ENCODE data around the gene AP2A1. TPM values are rescaled to one million over a fixed set of nuclear protein-coding genes. Genes with fewer than 3 reads are reported as not detected.

Gene AP2A1
- total and polyA plus RNA-seq, 9 of the 15 experiments (the other 6 are each of a cell fraction or from before 2014, with no cell fraction given) = 0.55 to 150 (median 31.9) TPM

DNA sequence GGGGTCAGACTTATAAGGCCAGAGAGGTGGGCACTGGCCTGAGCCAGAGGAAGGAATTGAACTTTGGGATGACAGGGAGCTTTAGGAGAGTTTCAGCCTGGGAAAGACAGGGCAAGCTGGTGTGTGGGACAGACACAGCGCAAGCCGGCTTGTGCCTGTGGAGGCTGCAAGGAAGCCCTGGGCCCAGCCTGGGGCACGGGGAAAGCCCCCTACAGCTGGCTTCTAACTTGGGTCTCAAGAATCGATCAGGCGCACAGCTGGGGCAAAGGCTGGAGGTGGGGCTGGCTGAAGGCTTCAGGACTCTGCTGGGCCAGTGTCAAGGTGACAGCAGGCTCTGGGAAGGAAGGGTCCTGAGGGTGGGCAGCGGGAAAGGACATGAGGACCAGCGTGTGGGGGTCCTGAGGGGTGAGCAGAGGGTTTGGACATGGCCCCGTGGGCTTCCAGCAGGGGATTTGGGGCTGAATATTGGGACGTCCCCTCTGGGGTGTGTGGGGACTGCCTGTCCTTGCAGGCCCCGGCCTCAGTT lies 87.1 kb downstream of the AP2A1 start:
- Histone ChIP-seq H4K20me1 (replicated peaks; ENCODE audit: control insufficient read depth, insufficient read depth, low read length) (peaks cover 25% of the 10 kb centered on the region), H3K4me3 (no peak overlapping the region), H3K4me1 (replicated peaks in 1 of 2; ENCODE audit: control insufficient read depth in 2 of 2, insufficient read depth in 2 of 2, low read length in 2 of 2) (peaks cover 24 to 81% of the 10 kb centered on the region in 2 experiments), H3K36me3 (ENCODE audit: control insufficient read depth, insufficient read depth, low read length) (peaks cover 65% of the 10 kb centered on the region), H3K9ac (ENCODE audit: insufficient read depth in 1 of 2, low read depth in 2 of 2, low read length in 2 of 2) (peak overlapping the region in 1 of 2 experiments; percentile 73; a peak in 2 of 4 replicates), H3K27me3 (ENCODE audit: control insufficient read depth in 2 of 2, insufficient read depth in 2 of 2, low read length in 2 of 2) (no peaks in the 10 kb centered on the region), H3K27ac (ENCODE audit: extremely low read depth, low read depth, low read length) (no peak overlapping the region), H3K4me2 (ENCODE audit: insufficient read depth, low read length) (no peak overlapping the region), H3K9me3 (replicated peaks; ENCODE audit: control insufficient read depth, insufficient read depth, low read depth, low read length) (0 out of 2 replicates have a peak, but pooled peaks cover 2% of the 10 kb centered on the region), H3K79me2 (ENCODE audit: control insufficient read depth, insufficient read depth, low read length) (peaks cover 51% of the 10 kb centered on the region), H2AFZ (ENCODE audit: low read depth, low read length) (no peak overlapping the region), H3K9me1 (ENCODE audit: control insufficient read depth, insufficient read depth, low read length) (peaks cover 8% of the 10 kb centered on the region)
- FAIRE-seq (no peak), DNase-seq (ENCODE audit: extremely low read depth in 1 of 4, low spot score in 3 of 4) (no peak), ATAC-seq (no peak)
- TF ChIP-seq ADNP (tag; IDR thresholded peaks at IDR 0.05) = no peak
- peak; percentile 65; the same call in 1 of the 2 replicates for TF ChIP-seq POLR2G (IDR thresholded peaks at IDR 0.05; ENCODE audit: low read depth, low read length)
- intact Hi-C loops (cut with micrococcal nuclease) = no loop called here
- ChIA-PET POLR2A (interaction anchor here (0.6 to 1.7 kb wide), 6 partner anchors 9 to 508 kb away, joined by 3 to 9 read pairs (median 4); no protein-coding TSS in a partner anchor), CTCF (ENCODE audit: low intra/inter-chr PET ratio) (no interaction called here)
- no TSS peak for BruUV-seq (replicated peaks)
- 94% methylated on average over 9 of the region's 10 CpGs for WGBS (ENCODE audit: insufficient coverage, low coverage, missing lambda C conversion rate)
- in situ Hi-C loops (cut with MboI) = no loop called here

DNA sequence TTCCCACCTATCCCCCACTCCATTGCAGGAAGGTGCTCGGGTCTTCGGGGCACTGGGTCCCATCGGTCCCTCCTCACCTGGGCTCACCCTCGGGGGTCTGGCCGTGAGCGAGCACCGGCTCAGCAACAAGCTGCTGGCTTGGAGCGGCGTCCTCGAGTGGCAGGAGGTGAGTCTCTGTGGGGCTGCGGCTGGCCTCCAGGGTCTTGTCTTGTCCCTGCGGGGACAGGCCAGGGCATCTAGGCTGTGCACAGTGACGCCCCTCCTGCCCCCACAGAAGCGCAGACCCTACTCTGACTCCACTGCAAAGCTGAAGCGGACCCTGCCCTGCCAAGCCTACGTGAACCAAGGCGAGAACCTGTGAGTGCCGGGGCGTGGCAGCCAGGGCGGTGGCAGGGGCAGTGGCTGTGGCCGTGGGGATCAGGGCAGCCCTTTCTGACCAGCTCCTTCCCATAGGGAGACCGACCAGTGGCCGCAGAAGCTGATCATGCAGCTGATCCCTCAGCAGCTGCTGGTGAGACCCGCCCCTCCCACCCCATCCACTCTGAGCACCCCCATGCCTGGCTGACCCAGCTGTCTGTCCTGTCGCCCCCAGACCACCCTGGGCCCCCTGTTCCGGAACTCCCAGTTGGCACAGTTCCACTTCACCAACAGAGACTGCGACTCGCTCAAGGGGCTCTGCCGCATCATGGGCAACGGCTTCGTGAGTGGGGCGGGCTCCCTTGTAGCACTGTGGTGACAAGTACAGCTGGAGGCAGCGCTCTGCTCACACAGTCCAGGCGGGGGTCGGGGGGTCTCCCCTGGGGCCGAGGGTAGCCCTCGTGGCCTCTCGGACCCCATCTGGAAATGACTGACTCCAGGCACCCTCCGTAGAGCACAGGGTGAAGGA lies 87.8 kb downstream of the AP2A1 start:
- POLR2A ChIA-PET = interaction anchor here (0.6 to 1.7 kb wide), 6 partner anchors 8 to 507 kb away, joined by 3 to 9 read pairs (median 4); no protein-coding TSS in a partner anchor
- H3K4me3 ChIP-seq = no peak overlapping the region
- H3K27ac ChIP-seq (ENCODE audit: extremely low read depth, low read depth, low read length) = no peak overlapping the region
- CTCF ChIA-PET (ENCODE audit: low intra/inter-chr PET ratio) = no interaction called here
- peaks cover 8% of the 10 kb centered on the region for H3K9me1 ChIP-seq (ENCODE audit: control insufficient read depth, insufficient read depth, low read length)
- peak overlapping the region in 1 of 2 experiments; percentile 73; a peak in 1 of 4 replicates for H3K9ac ChIP-seq (ENCODE audit: insufficient read depth in 1 of 2, low read depth in 2 of 2, low read length in 2 of 2)
- intact Hi-C loops (cut with micrococcal nuclease) (no loop called here), in situ Hi-C loops (cut with MboI) (no loop called here)
- peaks cover 69% of the 10 kb centered on the region for H3K36me3 ChIP-seq (ENCODE audit: control insufficient read depth, insufficient read depth, low read length)
- peaks cover 17 to 77% of the 10 kb centered on the region in 2 experiments for H3K4me1 ChIP-seq (replicated peaks in 1 of 2; ENCODE audit: control insufficient read depth in 2 of 2, insufficient read depth in 2 of 2, low read length in 2 of 2)
- peaks cover 27% of the 10 kb centered on the region for H4K20me1 ChIP-seq (replicated peaks; ENCODE audit: control insufficient read depth, insufficient read depth, low read length)
- no peak for ATAC-seq
- H3K79me2 ChIP-seq (ENCODE audit: control insufficient read depth, insufficient read depth, low read length) = peaks cover 44% of the 10 kb centered on the region
- H3K4me2 ChIP-seq (ENCODE audit: insufficient read depth, low read length) = no peak overlapping the region
- no peaks in the 10 kb centered on the region for H3K27me3 ChIP-seq (ENCODE audit: control insufficient read depth in 2 of 2, insufficient read depth in 2 of 2, low read length in 2 of 2)
- no TSS peak for BruUV-seq (replicated peaks)
- H2AFZ ChIP-seq (ENCODE audit: low read depth, low read length) = no peak overlapping the region
- TF ChIP-seq HMGN3 (IDR thresholded peaks at IDR 0.05; ENCODE audit: borderline replicate concordance, extremely low read depth, insufficient read length, low read depth, low read length) (peak; percentile 4), POLR2G (IDR thresholded peaks at IDR 0.05; ENCODE audit: low read depth, low read length) (peak; percentile 65), RBFOX2 (IDR thresholded peaks at IDR 0.05; ENCODE audit: low read depth, low read length) (peak; percentile 37; the same call in 1 of the 2 replicates), GTF2A2 (tag; IDR thresholded peaks at IDR 0.05) (no peak), TAF15 (IDR thresholded peaks at IDR 0.05; ENCODE audit: low read depth, low read length) (0 out of 2 replicates have a peak, but pooled peaks have one; percentile 30)
- TF ChIP-seq, protein P1, sequence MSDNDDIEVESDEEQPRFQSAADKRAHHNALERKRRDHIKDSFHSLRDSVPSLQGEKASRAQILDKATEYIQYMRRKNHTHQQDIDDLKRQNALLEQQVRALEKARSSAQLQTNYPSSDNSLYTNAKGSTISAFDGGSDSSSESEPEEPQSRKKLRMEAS (CRISPR knock-in tag; IDR thresholded peaks at IDR 0.05) = no peak
- WGBS (ENCODE audit: insufficient coverage, low coverage, missing lambda C conversion rate) = 95% methylated on average over 30 of the region's 39 CpGs
- no peaks in the 10 kb centered on the region for H3K9me3 ChIP-seq (replicated peaks; ENCODE audit: control insufficient read depth, insufficient read depth, low read depth, low read length)
- no peak for FAIRE-seq
- DNase-seq (ENCODE audit: extremely low read depth in 1 of 4, low spot score in 3 of 4) = no peak
